Neural cell (in vitro differentiated cells): ENCODE data around the gene MUC15. TPM values are rescaled to one million over a fixed set of nuclear protein-coding genes. Genes with fewer than 3 reads are reported as not detected.
A peak's percentile ranks its signal among the peaks of the same experiment; 100 is the strongest.

Source experiments
- H2AFZ ChIP-seq: fragments of 200-600, 300-800 bp; sonication (generic), shearing (Covaris generic); 2 replicates; pipeline ENCODE4 v1.6.0; 2014; ENCODE audit warnings: low read depth, mild to moderate bottlenecking, antibody characterized with exemption, low read length, moderate library complexity
- H3F3A ChIP-seq: fragments of 200-600 bp; shearing (Covaris generic); 2 replicates; pipeline ENCODE4 v1.6.1; 2016; ENCODE audit warnings: mild to moderate bottlenecking, moderate library complexity, mixed read lengths, antibody characterized with exemption, low read length; ENCODE audit not compliant: insufficient read depth, poor library complexity, severe bottlenecking
- H3K27ac ChIP-seq: fragments of 200-600, 300-800 bp; sonication (generic), shearing (Covaris generic); 2 replicates; pipeline ENCODE4 v1.5.1; 2014; ENCODE audit warnings: mild to moderate bottlenecking, low read length, moderate library complexity
- H3K27me3 ChIP-seq: fragments of 300-800, 200-600 bp; sonication (generic), shearing (Covaris generic); 2 replicates; pipeline ENCODE4 v1.6.0; 2014; ENCODE audit warnings: mild to moderate bottlenecking, low read depth, low read length, moderate library complexity; ENCODE audit not compliant: insufficient read depth
- H3K36me3 ChIP-seq: fragments of 300-800, 200-600 bp; sonication (generic), shearing (Covaris generic); 2 replicates; pipeline ENCODE4 v1.5.1; 2014; ENCODE audit warnings: mild to moderate bottlenecking, antibody characterized with exemption, low read length, moderate library complexity; ENCODE audit not compliant: insufficient read depth
- H3K4me2 ChIP-seq: fragments of 300-800, 200-600 bp; sonication (generic), shearing (Covaris generic); 2 replicates; pipeline ENCODE4 v1.6.0; 2014; ENCODE audit warnings: mild to moderate bottlenecking, low read length
- H3K4me3 ChIP-seq: fragments of 300-800, 200-600 bp; sonication (generic), shearing (Covaris generic); 2 replicates; pipeline ENCODE4 v1.5.1; 2014; ENCODE audit warnings: mild to moderate bottlenecking, low read length, moderate library complexity
- H3K79me2 ChIP-seq: fragments of 200-600 bp; shearing (Covaris generic); replicated peaks from 2 replicates; pipeline ENCODE4 v1.6.0; 2014; ENCODE audit warnings: mild to moderate bottlenecking, low read length, moderate library complexity; ENCODE audit not compliant: insufficient read depth
- H3K9ac ChIP-seq: fragments of 300-800, 200-600 bp; sonication (generic), shearing (Covaris generic); 2 replicates; pipeline ENCODE4 v1.6.1; 2016; ENCODE audit warnings: mild to moderate bottlenecking, low read length, mixed read lengths
- H3K9me2 ChIP-seq: fragments of 200-600 bp; shearing (Covaris generic); 2 replicates; pipeline ENCODE4 v1.6.1; 2016; ENCODE audit warnings: mild to moderate bottlenecking, low read length, mixed read lengths; ENCODE audit not compliant: insufficient read depth
- H3K9me3 ChIP-seq: fragments of 200-600, 300-800 bp; sonication (generic), shearing (Covaris generic); 2 replicates; pipeline ENCODE4 v1.6.1; 2016; ENCODE audit warnings: mild to moderate bottlenecking, mixed run types, low read length, moderate library complexity, mixed read lengths
- H4K20me1 ChIP-seq: fragments of 200-600 bp; shearing (Covaris generic); 2 replicates; pipeline ENCODE4 v1.6.1; 2016; ENCODE audit warnings: mild to moderate bottlenecking, mixed run types; ENCODE audit not compliant: insufficient read depth
- CTCF ChIP-seq: fragments of 450-650 bp; IDR thresholded peaks from 2 replicates; pipeline ENCODE4 v1.5.1; 2014; ENCODE audit warnings: antibody characterized with exemption, mild to moderate bottlenecking, moderate library complexity; ENCODE audit not compliant: poor library complexity, severe bottlenecking
- EP300 ChIP-seq: fragments of 450-650 bp; conservative IDR thresholded peaks from 2 replicates; pipeline ENCODE4 v1.6.1; 2014; ENCODE audit warnings: antibody characterized with exemption, mild to moderate bottlenecking, moderate library complexity; ENCODE audit not compliant: poor library complexity, severe bottlenecking
- EZH2 ChIP-seq: fragments of 200-600, 300-800 bp; shearing (Covaris generic), sonication (generic); IDR thresholded peaks from 2 replicates; pipeline ENCODE4 v1.6.1; 2014; ENCODE audit warnings: antibody characterized with exemption, low read length, borderline replicate concordance, mild to moderate bottlenecking; ENCODE audit not compliant: insufficient read depth, poor library complexity, severe bottlenecking
- MXI1 ChIP-seq: fragments of 450-650 bp; conservative IDR thresholded peaks from 2 replicates; pipeline ENCODE4 v1.6.1; 2014; ENCODE audit warnings: antibody characterized with exemption, mild to moderate bottlenecking; ENCODE audit not compliant: poor library complexity, severe bottlenecking
- POLR2AphosphoS5 ChIP-seq: IDR thresholded peaks from 2 replicates; pipeline ENCODE4 v1.6.1; 2012
- RAD21 ChIP-seq: fragments of 450-650 bp; conservative IDR thresholded peaks from 2 replicates; pipeline ENCODE4 v1.6.1; 2014; ENCODE audit warnings: antibody characterized with exemption, mild to moderate bottlenecking, moderate library complexity
- REST ChIP-seq: IDR thresholded peaks from 2 replicates; pipeline ENCODE4 v1.6.1; 2012; ENCODE audit warnings: borderline replicate concordance
- SMC3 ChIP-seq: fragments of 450-650 bp; conservative IDR thresholded peaks from 2 replicates; pipeline ENCODE4 v1.6.1; 2014; ENCODE audit warnings: antibody characterized with exemption, mild to moderate bottlenecking, moderate library complexity; ENCODE audit not compliant: poor library complexity
- TAF1 ChIP-seq: IDR thresholded peaks from 2 replicates; pipeline ENCODE4 v1.6.1; 2012; ENCODE audit warnings: low read depth
- polyA plus RNA-seq: library from polyadenylated mRNA; depleted of rRNA; stranded (reverse); fragments of >200 nt; gene quantifications from 2 replicates; pipeline ENCODE4 v1.2.3, GENCODE V29; 2014

Gene MUC15
- polyA plus RNA-seq, 1 donor from 2014 or later, result not detected

- no peak overlapping the region for H3K9ac ChIP-seq
- H4K20me1 ChIP-seq, result no peaks in the 10 kb centered on the region
- no peaks in the 10 kb centered on the region for H3K9me2 ChIP-seq
- H3K36me3 ChIP-seq, result no peaks in the 10 kb centered on the region
- H3K4me2 ChIP-seq, result no peak overlapping the region
- H2AFZ ChIP-seq, result no peak overlapping the region
- no peak overlapping the region for H3K4me3 ChIP-seq
- H3K27ac ChIP-seq, result no peak overlapping the region
- H3K79me2 ChIP-seq, result no peaks in the 10 kb centered on the region
- no peaks in the 10 kb centered on the region for H3F3A ChIP-seq
- H3K9me3 ChIP-seq, result no peaks in the 10 kb centered on the region
- no peaks in the 10 kb centered on the region for H3K27me3 ChIP-seq
- no peak for TF ChIP-seq TAF1
- no peak for TF ChIP-seq SMC3
- no peak for TF ChIP-seq EP300
- TF ChIP-seq EZH2, result no peak
- no peak for TF ChIP-seq CTCF
Measured at GRCh38 chr11:26575946-26576345, 3.9 kb upstream of the MUC15 start.

- Histone ChIP-seq H3K4me3 (no peak overlapping the region), H2AFZ (no peak overlapping the region), H4K20me1 (no peaks in the 10 kb centered on the region), H3K9ac (no peak overlapping the region), H3K9me2 (no peaks in the 10 kb centered on the region), H3K27ac (no peak overlapping the region), H3K27me3 (no peaks in the 10 kb centered on the region), H3K79me2 (no peaks in the 10 kb centered on the region), H3F3A (no peaks in the 10 kb centered on the region), H3K9me3 (no peaks in the 10 kb centered on the region), H3K36me3 (no peaks in the 10 kb centered on the region), H3K4me2 (no peak overlapping the region)
- TF ChIP-seq REST, result no peak
- no peak for TF ChIP-seq EP300
- no peak for TF ChIP-seq MXI1
- TF ChIP-seq CTCF, result no peak
- TF ChIP-seq POLR2AphosphoS5, result peak; percentile 16
- TF ChIP-seq RAD21, result no peak
- TF ChIP-seq TAF1, result no peak
Measured at GRCh38 chr11:26573896-26574295, 1.8 kb upstream of the MUC15 start.
